HG03565 (cell line): ENCODE measurements around the gene BSN.

Experiments
- ATAC-seq: cut with Tn5 transposase; IDR thresholded peaks from one replicate; pipeline ENCODE4 v1.9.1; 2021; ENCODE audit warnings: mild to moderate bottlenecking, moderate library complexity; ENCODE audit not compliant: unreplicated experiment

BSN gene

GRCh38 chr3:49652218-49652902 lies 98.1 kb downstream of the BSN start:
- ATAC-seq, result no peak

GRCh38 chr3:49652903-49653415 lies 98.7 kb downstream of the BSN start:
- ATAC-seq, result no peak

GRCh38 chr3:49653621-49654020 lies 99.3 kb downstream of the BSN start:
- ATAC-seq, result no peak

- ATAC-seq, result no peak
Measured at GRCh38 chr3:49654176-49654825, 100.0 kb downstream of the BSN start.

GRCh38 chr3:49654955-49655556 lies 100.8 kb downstream of the BSN start:
- no peak for ATAC-seq

- ATAC-seq, result no peak
Measured at GRCh38 chr3:49655731-49656285, 101.5 kb downstream of the BSN start.

GRCh38 chr3:49656541-49657112 lies 102.3 kb downstream of the BSN start:
- ATAC-seq, result no peak

GRCh38 chr3:49657208-49657915 lies 103.1 kb downstream of the BSN start:
- ATAC-seq, result no peak

- no peak for ATAC-seq
Measured at GRCh38 chr3:49658711-49659110, 104.4 kb downstream of the BSN start.

- no peak for ATAC-seq
Measured at GRCh38 chr3:49659756-49660155, 105.5 kb downstream of the BSN start.

- ATAC-seq, result no peak
Measured at GRCh38 chr3:49661281-49661680, 107.0 kb downstream of the BSN start.

GRCh38 chr3:49662021-49662420 lies 107.7 kb downstream of the BSN start:
- ATAC-seq, result no peak

- no peak for ATAC-seq
Measured at GRCh38 chr3:49662720-49663413, 108.6 kb downstream of the BSN start.

GRCh38 chr3:49663831-49664230 lies 109.6 kb downstream of the BSN start:
- no peak for ATAC-seq

- no peak for ATAC-seq
Measured at GRCh38 chr3:49664300-49664699, 110.0 kb downstream of the BSN start.

GRCh38 chr3:49665822-49666519 lies 111.7 kb downstream of the BSN start:
- no peak for ATAC-seq

GRCh38 chr3:49666592-49666991 lies 112.3 kb downstream of the BSN start:
- no peak for ATAC-seq

- no peak for ATAC-seq
Measured at GRCh38 chr3:49667701-49668413, 113.6 kb downstream of the BSN start.

GRCh38 chr3:49668414-49668797 lies 114.1 kb downstream of the BSN start:
- no peak for ATAC-seq
